Measurements from ENCODE around the gene ZNF317.

DNA sequence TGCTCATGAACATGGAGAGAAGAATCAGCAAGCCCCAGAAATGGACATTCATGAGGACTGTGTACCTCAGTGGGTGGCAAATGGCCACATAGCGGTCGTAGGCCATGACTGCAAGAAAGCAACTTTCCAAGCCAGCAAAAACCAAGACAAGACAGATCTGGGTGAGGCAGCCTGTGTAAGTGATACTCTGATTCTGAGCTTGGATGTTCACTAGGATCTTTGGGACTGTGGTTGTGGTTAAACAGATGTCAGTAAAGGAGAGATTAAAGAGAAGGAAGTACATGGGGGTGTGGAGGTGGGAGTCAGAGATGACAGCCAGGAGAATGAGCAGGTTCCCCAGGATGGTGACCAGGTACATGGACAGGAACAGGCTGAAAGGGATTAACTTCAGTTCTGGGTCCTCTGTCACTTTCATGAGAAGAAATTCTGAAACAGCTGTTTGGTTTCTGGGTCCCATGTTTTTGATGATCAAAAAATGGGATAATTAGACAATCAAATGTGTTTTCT is 24.8 kb upstream of the ZNF317 start, which contains the start of gene OR7G1:
- TF ChIP-seq, protein P1, sequence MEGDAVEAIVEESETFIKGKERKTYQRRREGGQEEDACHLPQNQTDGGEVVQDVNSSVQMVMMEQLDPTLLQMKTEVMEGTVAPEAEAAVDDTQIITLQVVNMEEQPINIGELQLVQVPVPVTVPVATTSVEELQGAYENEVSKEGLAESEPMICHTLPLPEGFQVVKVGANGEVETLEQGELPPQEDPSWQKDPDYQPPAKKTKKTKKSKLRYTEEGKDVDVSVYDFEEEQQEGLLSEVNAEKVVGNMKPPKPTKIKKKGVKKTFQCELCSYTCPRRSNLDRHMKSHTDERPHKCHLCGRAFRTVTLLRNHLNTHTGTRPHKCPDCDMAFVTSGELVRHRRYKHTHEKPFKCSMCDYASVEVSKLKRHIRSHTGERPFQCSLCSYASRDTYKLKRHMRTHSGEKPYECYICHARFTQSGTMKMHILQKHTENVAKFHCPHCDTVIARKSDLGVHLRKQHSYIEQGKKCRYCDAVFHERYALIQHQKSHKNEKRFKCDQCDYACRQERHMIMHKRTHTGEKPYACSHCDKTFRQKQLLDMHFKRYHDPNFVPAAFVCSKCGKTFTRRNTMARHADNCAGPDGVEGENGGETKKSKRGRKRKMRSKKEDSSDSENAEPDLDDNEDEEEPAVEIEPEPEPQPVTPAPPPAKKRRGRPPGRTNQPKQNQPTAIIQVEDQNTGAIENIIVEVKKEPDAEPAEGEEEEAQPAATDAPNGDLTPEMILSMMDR (IDR thresholded peaks at IDR 0.05): no peak
- TF ChIP-seq EZH2phosphoT487 (IDR thresholded peaks at IDR 0.05): no peak

Measured in neural progenitor cell (in vitro differentiated cells).